ENCODE results near the gene FAM114A1.

Gene FAM114A1

DNA sequence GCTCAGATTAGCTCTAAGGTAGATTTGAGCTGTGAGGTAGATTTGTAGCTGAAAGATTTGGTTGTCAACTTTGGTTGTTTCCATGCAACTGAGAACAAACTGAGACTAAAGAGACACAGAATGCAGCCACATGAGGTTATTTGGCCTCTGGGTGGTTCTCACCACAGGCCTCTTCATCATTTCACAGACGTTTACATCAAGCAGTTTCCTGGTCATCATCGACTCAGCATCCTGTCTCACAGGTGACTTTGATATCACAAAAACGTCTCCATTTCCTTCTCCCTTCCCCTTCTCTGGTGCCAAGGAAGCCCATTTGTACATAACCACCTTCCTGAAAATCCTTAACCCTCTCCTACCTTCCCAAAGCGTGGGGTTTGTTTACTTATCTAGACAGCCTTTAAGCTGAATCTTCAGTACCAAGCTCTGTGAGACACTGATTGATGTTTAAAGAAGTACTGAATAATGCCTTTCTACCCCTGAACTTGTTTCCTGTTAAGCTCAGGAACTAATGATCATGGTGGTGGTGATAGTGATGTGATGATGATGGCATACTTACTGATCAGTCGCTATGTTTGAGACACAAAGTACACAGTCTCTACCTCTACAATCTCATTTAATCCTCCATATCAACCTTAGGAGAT lies 81.9 kb downstream of the FAM114A1 start:
- TF ChIP-seq SIN3A (IDR thresholded peaks at IDR 0.05; ENCODE audit: borderline replicate concordance, insufficient read depth, low read length) (no peak), FOXP2 (optimal IDR thresholded peaks at IDR 0.05; ENCODE audit: borderline replicate concordance, extremely low read depth, extremely low read length, insufficient read depth) (no peak), TAF1 (IDR thresholded peaks at IDR 0.05; ENCODE audit: borderline replicate concordance, insufficient read depth, low read length) (no peak), REST (IDR thresholded peaks at IDR 0.05; ENCODE audit: insufficient read depth in 1 of 2, low read depth in 2 of 2, low read length in 2 of 2) (no peak), POLR2AphosphoS5 (IDR thresholded peaks at IDR 0.05; ENCODE audit: low read depth, low read length) (no peak)

GRCh38 chr4:38950159-38950558 lies 82.6 kb downstream of the FAM114A1 start:
- TF ChIP-seq TAF1 (IDR thresholded peaks at IDR 0.05; ENCODE audit: borderline replicate concordance, insufficient read depth, low read length), result no peak
- TF ChIP-seq FOXP2 (optimal IDR thresholded peaks at IDR 0.05; ENCODE audit: borderline replicate concordance, extremely low read depth, extremely low read length, insufficient read depth), result no peak

GRCh38 chr4:38950734-38951133 lies 83.1 kb downstream of the FAM114A1 start:
- TF ChIP-seq REST (IDR thresholded peaks at IDR 0.05; ENCODE audit: insufficient read depth in 1 of 2, low read depth in 2 of 2, low read length in 2 of 2) (no peak), FOXP2 (optimal IDR thresholded peaks at IDR 0.05; ENCODE audit: borderline replicate concordance, extremely low read depth, extremely low read length, insufficient read depth) (no peak), SIN3A (IDR thresholded peaks at IDR 0.05; ENCODE audit: borderline replicate concordance, insufficient read depth, low read length) (no peak), TAF1 (IDR thresholded peaks at IDR 0.05; ENCODE audit: borderline replicate concordance, insufficient read depth, low read length) (no peak), POLR2AphosphoS5 (IDR thresholded peaks at IDR 0.05; ENCODE audit: low read depth, low read length) (no peak)

- TF ChIP-seq TAF1 (IDR thresholded peaks at IDR 0.05; ENCODE audit: borderline replicate concordance, insufficient read depth, low read length) (no peak), FOXP2 (optimal IDR thresholded peaks at IDR 0.05; ENCODE audit: borderline replicate concordance, extremely low read depth, extremely low read length, insufficient read depth) (no peak), POLR2AphosphoS5 (IDR thresholded peaks at IDR 0.05; ENCODE audit: low read depth, low read length) (no peak), SIN3A (IDR thresholded peaks at IDR 0.05; ENCODE audit: borderline replicate concordance, insufficient read depth, low read length) (no peak), REST (IDR thresholded peaks at IDR 0.05; ENCODE audit: insufficient read depth in 1 of 2, low read depth in 2 of 2, low read length in 2 of 2) (no peak)
Observed at GRCh38 chr4:38951598-38951997, 84.0 kb downstream of the FAM114A1 start.

GRCh38 chr4:38952017-38952416 lies 84.4 kb downstream of the FAM114A1 start:
- TF ChIP-seq POLR2AphosphoS5 (IDR thresholded peaks at IDR 0.05; ENCODE audit: low read depth, low read length) (no peak), REST (IDR thresholded peaks at IDR 0.05; ENCODE audit: insufficient read depth in 1 of 2, low read depth in 2 of 2, low read length in 2 of 2) (no peak), SIN3A (IDR thresholded peaks at IDR 0.05; ENCODE audit: borderline replicate concordance, insufficient read depth, low read length) (no peak), TAF1 (IDR thresholded peaks at IDR 0.05; ENCODE audit: borderline replicate concordance, insufficient read depth, low read length) (no peak), FOXP2 (optimal IDR thresholded peaks at IDR 0.05; ENCODE audit: borderline replicate concordance, extremely low read depth, extremely low read length, insufficient read depth) (no peak)
